Body of pancreas (tissue), 4 donors: Measurements from ENCODE around the gene TAF3.

Source experiments
- CTCF ChIP-seq, 7 experiments: fragments of 450-650 bp in 4 of 7; fragments of 200-600 bp in 3 of 7; sonication (generic) in 3 of 7; IDR thresholded peaks; one replicate each; pipeline ENCODE4 v1.5.1; 2016 to 2019; ENCODE audit warnings: antibody characterized with exemption in 7 of 7
- POLR2A ChIP-seq, 3 donors: fragments of 450-650 bp; IDR thresholded peaks; one replicate each; pipeline ENCODE4 v1.6.1; 2016; ENCODE audit warnings: antibody characterized with exemption in 3 of 3, mild to moderate bottlenecking in 2 of 3

DNA sequence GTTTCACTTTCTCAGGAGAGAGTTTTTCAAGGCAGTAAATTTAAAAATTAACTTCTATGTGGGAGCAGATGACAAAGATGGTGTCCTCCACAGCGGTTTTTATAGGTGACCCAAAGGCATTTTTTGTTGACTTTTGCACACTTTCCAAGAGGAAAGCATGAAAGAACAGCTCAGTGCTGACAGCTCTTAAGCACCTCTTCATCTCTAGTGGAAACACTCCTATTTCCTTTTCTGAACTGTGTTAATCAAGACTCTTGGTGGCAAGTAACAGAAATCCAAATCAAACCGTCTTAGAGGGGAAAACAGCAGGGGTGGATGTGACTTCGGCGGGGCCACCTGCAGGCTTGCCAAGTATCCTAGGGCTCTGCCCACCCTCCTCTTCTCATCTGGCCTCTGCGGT, 164.4 kb downstream of the TAF3 start:
- TF ChIP-seq POLR2A (IDR thresholded peaks at IDR 0.05) (no peak), CTCF (IDR thresholded peaks at IDR 0.05) (no peak)
